K562 (cell line): ENCODE results near the gene HSF5. TPM values are rescaled to one million over a fixed set of nuclear protein-coding genes. Genes with fewer than 3 reads are reported as not detected.

Experiments
- ATAC-seq: fragments of 200-7000 bp; cut with Tn5 transposase; 3 replicates; pipeline ENCODE4 v1.9.1; 2020; ENCODE audit warnings: moderate library complexity
- BruUV-seq: library from RNA; stranded (reverse); fragments of 400-500 nt; replicated peaks from 2 replicates; lab custom pipeline; 2021; lab: Mats Ljungman, UMichigan
- CTCF ChIA-PET: fragments of 300-600 bp; formaldehyde crosslinking; extraction: SDS; loops from one replicate; lab custom pipeline; 2021; ENCODE audit warnings: low intra/inter-chr PET ratio; lab: Yijun Ruan, JAX
- POLR2A ChIA-PET: fragments of 300-600, 350-650 bp; sonication (Branson Sonifier 250); formaldehyde crosslinking; extraction: SDS; loops from one replicate; lab custom pipeline; 2021; ENCODE audit warnings: antibody characterized with exemption, inconsistent platforms; lab: Yijun Ruan, JAX
- DNase-seq, 4 experiments: peaks; one replicate each; pipeline versions ENCODE4 v3.0.0 to v3.0.0-alpha.2; 2011 to 2018; ENCODE audit warnings: low spot score in 3 of 4, mixed read lengths in 3 of 4; ENCODE audit errors: extremely low read depth in 1 of 4
- FAIRE-seq: peaks from 2 replicates; lab custom pipeline; 2011; peaks lifted over from hg19 to GRCh38; lab: Jason Lieb, UNC
- H2AFZ ChIP-seq: 2 replicates; pipeline ENCODE4 v1.6.0; 2011; ENCODE audit warnings: low read depth, low read length, control low read depth, inconsistent platforms
- H3K27ac ChIP-seq: fragments of 200-600 bp; 3 replicates; pipeline ENCODE4 v1.8.0; 2011; ENCODE audit warnings: low read depth, mild to moderate bottlenecking, control low read depth, inconsistent platforms, low read length, moderate library complexity, mixed read lengths; ENCODE audit errors: extremely low read depth
- H3K27me3 ChIP-seq, 2 experiments: fragments of 300-600 bp in 1 of 2; 2 replicates in 1 of 2; 3 replicates in 1 of 2; pipeline versions ENCODE4 v1.6.0 to v1.8.0; 2011; ENCODE audit warnings: inconsistent platforms in 2 of 2, low read length in 2 of 2, mild to moderate bottlenecking in 1 of 2, mixed read lengths in 1 of 2, moderate library complexity in 1 of 2; ENCODE audit not compliant: control insufficient read depth in 2 of 2, insufficient read depth in 2 of 2
- H3K36me3 ChIP-seq: fragments of 300-600 bp; 3 replicates; pipeline ENCODE4 v1.8.0; 2011; ENCODE audit warnings: mild to moderate bottlenecking, low read length, inconsistent platforms; ENCODE audit not compliant: control insufficient read depth, insufficient read depth
- H3K4me1 ChIP-seq, 2 experiments: fragments of 200-600 bp in 1 of 2; replicated peaks in 1 of 2; 2 replicates in 1 of 2; 3 replicates in 1 of 2; pipeline versions ENCODE4 v1.5.1 to v1.8.0; 2011; ENCODE audit warnings: inconsistent platforms in 2 of 2, low read length in 2 of 2, mild to moderate bottlenecking in 1 of 2, mixed read lengths in 1 of 2, moderate library complexity in 1 of 2; ENCODE audit not compliant: control insufficient read depth in 2 of 2, insufficient read depth in 2 of 2
- H3K4me2 ChIP-seq: 2 replicates; pipeline ENCODE4 v1.6.1; 2011; ENCODE audit warnings: low read length, control low read depth, inconsistent platforms, mixed read lengths; ENCODE audit not compliant: insufficient read depth
- H3K4me3 ChIP-seq: fragments of 200-600 bp; sonication (generic), shearing (Covaris generic); 2 replicates; pipeline ENCODE4 v1.5.1; 2016; ENCODE audit warnings: control low read depth, inconsistent platforms
- H3K79me2 ChIP-seq: fragments of 200-600 bp; 3 replicates; pipeline ENCODE4 v1.8.0; 2011; ENCODE audit warnings: low read length, inconsistent platforms; ENCODE audit not compliant: control insufficient read depth, insufficient read depth
- H3K9ac ChIP-seq, 2 experiments: 2 replicates each; pipeline versions ENCODE4 v1.6.0 to v1.6.1; 2011; ENCODE audit warnings: low read depth in 2 of 2, low read length in 2 of 2, control low read depth in 1 of 2, inconsistent platforms in 1 of 2, mild to moderate bottlenecking in 1 of 2, mixed read lengths in 1 of 2; ENCODE audit not compliant: insufficient read depth in 1 of 2
- H3K9me1 ChIP-seq: one replicate; pipeline ENCODE4 v1.6.0; 2011; ENCODE audit warnings: inconsistent platforms, mild to moderate bottlenecking, low read length, moderate library complexity; ENCODE audit not compliant: control insufficient read depth, insufficient read depth
- H3K9me3 ChIP-seq: replicated peaks from 2 replicates; pipeline ENCODE4 v1.5.1; 2011; ENCODE audit warnings: low read depth, low read length, inconsistent platforms; ENCODE audit not compliant: control insufficient read depth, insufficient read depth
- H4K20me1 ChIP-seq: replicated peaks from 2 replicates; pipeline ENCODE4 v1.6.1; 2011; ENCODE audit warnings: low read length, inconsistent platforms, mixed read lengths; ENCODE audit not compliant: control insufficient read depth, insufficient read depth
- ARHGAP35 ChIP-seq: fragments of 450-650 bp; IDR thresholded peaks from 2 replicates; pipeline ENCODE4 v1.6.1; 2018; ENCODE audit not compliant: partially characterized antibody
- ATF7 ChIP-seq: fragments of 450-650 bp; IDR thresholded peaks from 2 replicates; pipeline ENCODE4 v1.7.1; 2014; ENCODE audit warnings: mild to moderate bottlenecking, moderate library complexity
- BRF1 ChIP-seq: IDR thresholded peaks from 3 replicates; pipeline ENCODE4 v1.6.1; 2011; ENCODE audit warnings: borderline replicate concordance, mild to moderate bottlenecking; ENCODE audit not compliant: insufficient read length; ENCODE audit errors: extremely low read depth
- CBFA2T3 ChIP-seq: fragments of 450-650 bp; IDR thresholded peaks from 2 replicates; pipeline ENCODE4 v1.6.1; 2017
- CREB3 ChIP-seq: fragments of 450-650 bp; conservative IDR thresholded peaks from 2 replicates; pipeline ENCODE4 v1.6.1; 2016; ENCODE audit warnings: missing genetic modification characterization, low read depth, mild to moderate bottlenecking, missing compliant biosample characterization, moderate library complexity
- CTBP1 ChIP-seq: fragments of 450-650 bp; IDR thresholded peaks from 2 replicates; pipeline ENCODE4 v1.6.1; 2016; ENCODE audit warnings: borderline replicate concordance
- GTF2B ChIP-seq: IDR thresholded peaks from 2 replicates; pipeline ENCODE4 v1.6.1; 2011; ENCODE audit not compliant: insufficient read length; ENCODE audit errors: extremely low read depth
- HDAC8 ChIP-seq: fragments of 450-650 bp; IDR thresholded peaks from 2 replicates; pipeline ENCODE4 v1.6.1; 2016; ENCODE audit warnings: mild to moderate bottlenecking, missing genetic modification characterization, moderate library complexity, missing compliant biosample characterization
- IFI16 ChIP-seq: fragments of 250-450 bp; sonication (Bioruptor Pico); IDR thresholded peaks from 2 replicates; pipeline ENCODE4 v2.1.2; 2022; ENCODE audit warnings: mild to moderate bottlenecking, inconsistent platforms
- KLF16 ChIP-seq: IDR thresholded peaks from 2 replicates; pipeline ENCODE4 v1.6.1; 2016; ENCODE audit warnings: antibody characterized with exemption
- MLLT1 ChIP-seq, 2 experiments: fragments of 450-650 bp; IDR thresholded peaks; 2 replicates each; pipeline ENCODE4 v1.6.1; 2016
- MLX ChIP-seq, 2 experiments: fragments of 450-650 bp in 1 of 2; sonication (generic) in 1 of 2; formaldehyde crosslinking; conservative IDR thresholded peaks; 2 replicates each; pipeline versions ENCODE4 v1.4.0 to v1.8.1; 2020 to 2022; ENCODE audit warnings: mild to moderate bottlenecking in 1 of 2, missing genetic modification reagents in 1 of 2
- MTA1 ChIP-seq: fragments of 450-650 bp; IDR thresholded peaks from 2 replicates; pipeline ENCODE4 v1.6.1; 2017; ENCODE audit warnings: borderline replicate concordance
- RCOR1 ChIP-seq, 2 experiments: IDR thresholded peaks; 2 replicates each; pipeline ENCODE4 v1.6.1; 2012; ENCODE audit warnings: low read depth in 2 of 2, low read length in 2 of 2, borderline replicate concordance in 1 of 2, improper control_type of control experiment in 1 of 2
- STAT5B ChIP-seq: fragments of 250-450 bp; sonication (Bioruptor Pico); IDR thresholded peaks from 2 replicates; pipeline ENCODE4 v1.8.0; 2021; ENCODE audit warnings: mild to moderate bottlenecking, inconsistent platforms
- SUPT5H ChIP-seq: fragments of 450-650 bp; IDR thresholded peaks from 2 replicates; pipeline ENCODE4 v1.6.1; 2016
- TAL1 ChIP-seq: fragments of 450-650 bp; IDR thresholded peaks from 2 replicates; pipeline ENCODE4 v1.6.1; 2016; ENCODE audit warnings: mild to moderate bottlenecking
- TSC22D4 ChIP-seq: fragments of 450-650 bp; IDR thresholded peaks from 2 replicates; pipeline ENCODE4 v1.6.1; 2016; ENCODE audit warnings: missing genetic modification characterization, missing biosample characterization, control low read depth
- ZNF384 ChIP-seq: IDR thresholded peaks from 2 replicates; pipeline ENCODE4 v1.6.1; 2012; ENCODE audit warnings: low read depth, low read length, improper control_type of control experiment
- WGBS: fragments of 100-300 bp; shearing (Covaris generic); methylation state at CpG from one replicate; pipeline ENCODE4 v1.1.6; 2016; ENCODE audit warnings: low coverage, mixed read lengths; ENCODE audit not compliant: insufficient coverage; ENCODE audit errors: missing lambda C conversion rate; 5-methylcytosine and 5-hydroxymethylcytosine counted together
- in situ Hi-C: fragments of 300-500 bp; cut with MboI; formaldehyde crosslinking; loops from 4 replicates; pipeline ENCODE4 v1.15.0; 2018; ENCODE audit warnings: inconsistent platforms, mixed read lengths
- intact Hi-C: fragments of 100-400 bp; cut with micrococcal nuclease; formaldehyde crosslinking; loops from 2 replicates; pipeline ENCODE4 v1.14.2; 2022
- polyA plus RNA-seq, 8 experiments: library from polyadenylated mRNA; depleted of rRNA in 4 of 8; stranded (reverse) in 5 of 8; unstranded in 3 of 8; fragments of >200 nt; fragmentation: Nextera tagmentation in 2 of 8; fragmentation: Illumina TruSeq in 1 of 8; extraction: Ambion mirVana in 2 of 8; extraction: Trizol in 1 of 8; gene quantifications; 2 replicates each; pipeline versions ENCODE4 v1.2.1 to v1.2.3, GENCODE V29; 2011 to 2014; ENCODE audit warnings: inconsistent platforms in 1 of 8, missing spikeins in 1 of 8
- total RNA-seq, 7 experiments: library from RNA; depleted of rRNA in 6 of 7; stranded (reverse); fragments of >200 nt in 6 of 7; fragmentation: Illumina TruSeq in 2 of 7; extraction: Trizol in 2 of 7; gene quantifications; 2 replicates each; pipeline versions ENCODE4 v1.2.1 to v1.2.3, GENCODE V29; 2011 to 2021; ENCODE audit warnings: low replicate concordance in 1 of 7

The HSF5 gene
- total and polyA plus RNA-seq, 9 of the 15 experiments (the other 6 are each of a cell fraction or from before 2014, with no cell fraction given): 0.04 TPM; not detected in 8

- in situ Hi-C loops: no loop called here
- peak; percentile 48 for ATAC-seq
- Histone ChIP-seq H3K9me1 (no peaks in the 10 kb centered on the region), H3K27me3 (no peaks in the 10 kb centered on the region), H3K4me1 (peaks cover 26 to 60% of the 10 kb centered on the region in 2 experiments), H3K36me3 (no peaks in the 10 kb centered on the region), H3K9me3 (no peaks in the 10 kb centered on the region; the same call in 1 of the 2 replicates), H4K20me1 (no peaks in the 10 kb centered on the region), H3K27ac (peak overlapping the region; percentile 64), H3K4me2 (peak overlapping the region; percentile 63), H2AFZ (peak overlapping the region; percentile 38), H3K9ac (peak overlapping the region in 1 of 2 experiments; percentile 17; a peak in 1 of 4 replicates), H3K79me2 (no peaks in the 10 kb centered on the region; the same call in 2 of the 3 replicates), H3K4me3 (no peak overlapping the region)
- CTCF ChIA-PET: no interaction called here
- 6% methylated on average over 1 of the region's 1 CpG for WGBS
- BruUV-seq: no TSS peak
- intact Hi-C loops: loop anchor here (1.0 kb wide), 1 partner anchor 29 kb away; the partner anchor contains the start of gene RNF43
- DNase-seq: peak in 1 of 4 experiments; percentile 45
- POLR2A ChIA-PET: interaction anchor here (4.7 kb wide), 1 partner anchor 8 kb away, joined by 34 read pairs; no protein-coding TSS in a partner anchor
- FAIRE-seq: no peak
- 0 out of 4 replicates have a peak, but pooled peaks of 1 of the 2 experiments have one; percentile 44 for TF ChIP-seq MLLT1 (IDR thresholded peaks at IDR 0.05)
- peak; percentile 72; the same call in 1 of the 2 replicates for TF ChIP-seq CTBP1
- no peak for TF ChIP-seq HDAC8 (tag)
- TF ChIP-seq STAT5B (CRISPR knock-in tag): no peak
- no peak for TF ChIP-seq ZNF384
- peak; percentile 78 for TF ChIP-seq CBFA2T3
- no peak for TF ChIP-seq MLX (CRISPR knock-in tag; conservative IDR thresholded peaks at IDR 0.05)
- no peak for TF ChIP-seq GTF2B
- TF ChIP-seq TAL1: peak; percentile 70
- no peak for TF ChIP-seq IFI16
- peak; percentile 60 for TF ChIP-seq ATF7
- peak in 1 of 2 experiments; percentile 68; a peak in 2 of 4 replicates for TF ChIP-seq RCOR1 (IDR thresholded peaks at IDR 0.05; ENCODE audit: borderline replicate concordance in 1 of 2, low read depth in 2 of 2, low read length in 2 of 2)
- peak; percentile 60; the same call in 1 of the 2 replicates for TF ChIP-seq MTA1
- no peak for TF ChIP-seq KLF16
- no peak for TF ChIP-seq CREB3
- TF ChIP-seq BRF1: no peak
- TF ChIP-seq TSC22D4 (tag): no peak
- no peak for TF ChIP-seq ARHGAP35
- TF ChIP-seq SUPT5H: no peak
These were observed 100.4 kb downstream of the HSF5 start for GRCh38 chr17:58387834-58388233.
